SK-N-MC (cell line): ENCODE measurements around the gene SCN8A.

ENCODE experiments used
- EZH2 ChIP-seq: fragments of 200-600 bp; sonication (generic); IDR thresholded peaks from one replicate; pipeline ENCODE4 v1.6.1; 2017; ENCODE audit warnings: antibody characterized with exemption
- FOXP2 ChIP-seq: optimal IDR thresholded peaks from 2 replicates; pipeline ENCODE3; 2011; ENCODE audit warnings: mild to moderate bottlenecking, moderate library complexity; ENCODE audit not compliant: insufficient read depth; ENCODE audit errors: extremely low read length, control extremely low read depth
- POLR2AphosphoS5 ChIP-seq: IDR thresholded peaks from 2 replicates; pipeline ENCODE4 v1.6.1; 2012; ENCODE audit warnings: mild to moderate bottlenecking, low read depth, low read length, borderline replicate concordance

DNA sequence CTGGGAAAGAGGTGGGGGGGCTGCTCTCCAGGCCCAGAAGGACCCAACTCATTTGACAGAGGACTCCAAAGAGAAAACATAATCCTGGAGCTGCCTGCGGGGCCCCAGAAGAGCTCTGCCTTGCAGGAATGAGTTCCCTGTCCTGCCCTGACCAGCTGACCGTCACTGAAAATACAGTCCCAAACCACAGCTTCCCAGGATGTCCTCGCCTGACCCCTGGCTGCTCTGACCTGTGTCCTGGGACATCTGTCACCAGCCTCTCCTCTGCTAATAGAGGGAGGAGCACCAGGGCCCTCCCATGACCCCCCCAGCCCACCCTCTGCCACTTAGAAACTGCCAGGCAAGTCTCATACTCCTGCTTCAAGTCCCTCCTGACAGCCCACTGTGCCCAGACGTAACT lies 247.7 kb downstream of the SCN8A start:
- TF ChIP-seq EZH2 (no peak), POLR2AphosphoS5 (no peak), FOXP2 (no peak)
